ENCODE measurements around the gene TYROBP.

- no peak for TF ChIP-seq CTCF (IDR thresholded peaks at IDR 0.05 in 8 of 11, conservative IDR thresholded peaks at IDR 0.05 in 3 of 11)
- TF ChIP-seq POLR2A (IDR thresholded peaks at IDR 0.05), result no peak
Observed at GRCh38 chr19:35879770-35880317, 28.3 kb downstream of the TYROBP start.

Data from spleen (tissue), 7 donors.